HG02885 (cell line): ENCODE measurements around the gene VPS54.
"Not testable (repeated sequence)": the region's sequence is repeated elsewhere in the genome, so short reads cannot be mapped to it uniquely, and the experiment has no call there.

Experiments used
- ATAC-seq: cut with Tn5 transposase; IDR thresholded peaks from one replicate; pipeline ENCODE4 v1.9.1; 2021; ENCODE audit warnings: mild to moderate bottlenecking; ENCODE audit not compliant: unreplicated experiment, poor library complexity

VPS54 gene

DNA sequence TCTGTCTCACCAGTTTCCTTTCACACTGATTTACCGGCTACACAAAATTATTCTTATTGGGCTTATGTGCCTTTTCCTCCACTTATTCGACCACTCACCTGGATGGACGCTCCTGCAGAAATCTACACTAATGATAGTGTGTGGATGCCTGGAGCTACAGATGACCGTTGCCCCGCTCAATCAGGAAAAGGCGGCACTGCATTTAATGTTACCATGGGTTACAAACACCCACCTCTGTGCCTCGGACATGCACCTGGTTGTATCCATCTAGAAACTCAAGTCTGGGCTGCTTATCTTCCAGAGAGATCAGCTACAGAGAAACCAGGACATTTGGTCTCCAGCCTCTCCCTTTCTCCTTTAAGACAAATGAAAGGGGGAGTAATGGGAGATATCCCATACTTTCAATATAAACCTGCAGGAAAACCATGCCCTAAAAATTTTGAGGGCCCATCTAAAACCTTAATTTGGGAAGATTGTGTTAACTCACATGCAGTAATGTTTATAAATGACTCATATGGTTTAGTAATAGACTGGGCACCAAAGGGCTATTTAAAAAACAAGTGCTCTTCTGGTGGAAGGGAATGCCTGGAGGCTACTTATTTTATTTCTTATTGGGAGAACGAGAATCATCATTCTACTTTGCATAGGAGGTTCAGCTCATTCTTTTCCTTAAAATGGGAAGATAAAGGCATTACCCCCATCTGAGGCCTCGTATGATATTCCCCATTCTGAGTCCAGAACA is 24.7 kb downstream of the VPS54 start:
- ATAC-seq, result not testable (repeated sequence)

DNA sequence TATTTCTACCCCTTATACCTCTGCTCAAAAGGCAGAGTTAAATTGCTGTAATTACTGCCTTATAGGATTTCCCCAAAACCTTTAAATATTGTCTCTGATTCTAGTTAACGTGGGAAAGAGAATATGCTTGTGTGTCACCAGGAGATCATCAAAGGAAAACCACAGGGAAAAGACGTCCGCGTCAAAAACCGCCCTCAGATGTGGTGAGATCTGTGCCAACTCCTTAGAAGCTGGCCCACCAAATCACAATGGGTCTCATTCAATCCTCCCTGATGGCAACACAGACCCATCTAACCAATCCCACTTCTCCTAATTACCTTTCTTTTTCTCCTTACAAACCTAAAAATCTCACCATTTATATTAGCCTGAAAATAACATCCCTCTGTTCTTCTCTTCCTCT is 25.4 kb downstream of the VPS54 start:
- ATAC-seq, result no peak

DNA sequence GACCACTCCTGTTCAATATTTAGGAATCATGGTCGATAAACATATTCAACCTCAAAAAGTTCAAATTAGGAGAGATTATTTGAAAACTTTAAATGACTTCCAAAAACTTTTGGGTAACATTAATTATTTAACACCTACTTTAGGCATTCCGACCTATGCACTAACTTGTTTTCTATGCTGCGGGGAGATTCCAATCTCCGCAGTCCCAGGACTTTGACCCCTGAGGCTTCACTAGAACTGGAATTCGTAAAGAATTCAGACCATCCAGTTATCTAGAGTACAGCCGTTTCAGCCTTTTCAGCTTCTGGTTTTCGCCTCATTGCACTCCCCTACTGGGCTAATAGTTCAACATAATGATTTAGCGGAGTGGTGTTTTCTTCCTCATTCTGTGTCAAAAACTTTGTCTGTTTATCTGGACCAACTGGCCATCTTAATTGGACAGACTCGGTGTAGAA is 26.1 kb downstream of the VPS54 start:
- not testable (repeated sequence) for ATAC-seq

DNA sequence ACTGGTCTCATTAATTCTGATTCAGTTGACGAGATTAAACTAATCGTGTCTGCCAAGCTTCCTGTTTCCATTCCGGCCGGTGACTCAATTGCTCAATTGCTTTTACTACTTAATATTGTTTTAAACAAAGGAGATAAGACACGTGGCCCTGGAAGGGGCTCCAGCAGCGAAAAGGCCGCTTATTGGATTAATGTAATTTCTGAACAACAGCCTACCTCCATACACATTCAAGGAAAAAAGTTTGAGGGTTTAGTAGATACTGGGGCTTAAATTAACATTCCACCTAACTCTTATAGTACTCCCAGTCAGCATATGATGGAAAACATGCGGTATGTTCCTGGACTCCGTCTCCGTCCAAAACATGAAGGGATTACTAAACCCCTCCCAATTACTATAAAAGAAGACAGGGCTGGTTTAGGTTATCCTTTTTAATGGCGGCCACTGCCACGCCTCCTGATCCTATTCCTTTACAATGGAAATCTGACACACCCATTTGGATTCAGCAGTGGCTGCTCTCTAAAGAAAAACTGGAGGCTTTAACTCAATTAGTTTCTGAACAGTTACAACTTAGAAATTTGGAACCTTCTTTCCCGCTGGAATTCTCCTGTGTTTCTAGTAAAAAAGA is 27.1 kb downstream of the VPS54 start:
- ATAC-seq, result no peak

DNA sequence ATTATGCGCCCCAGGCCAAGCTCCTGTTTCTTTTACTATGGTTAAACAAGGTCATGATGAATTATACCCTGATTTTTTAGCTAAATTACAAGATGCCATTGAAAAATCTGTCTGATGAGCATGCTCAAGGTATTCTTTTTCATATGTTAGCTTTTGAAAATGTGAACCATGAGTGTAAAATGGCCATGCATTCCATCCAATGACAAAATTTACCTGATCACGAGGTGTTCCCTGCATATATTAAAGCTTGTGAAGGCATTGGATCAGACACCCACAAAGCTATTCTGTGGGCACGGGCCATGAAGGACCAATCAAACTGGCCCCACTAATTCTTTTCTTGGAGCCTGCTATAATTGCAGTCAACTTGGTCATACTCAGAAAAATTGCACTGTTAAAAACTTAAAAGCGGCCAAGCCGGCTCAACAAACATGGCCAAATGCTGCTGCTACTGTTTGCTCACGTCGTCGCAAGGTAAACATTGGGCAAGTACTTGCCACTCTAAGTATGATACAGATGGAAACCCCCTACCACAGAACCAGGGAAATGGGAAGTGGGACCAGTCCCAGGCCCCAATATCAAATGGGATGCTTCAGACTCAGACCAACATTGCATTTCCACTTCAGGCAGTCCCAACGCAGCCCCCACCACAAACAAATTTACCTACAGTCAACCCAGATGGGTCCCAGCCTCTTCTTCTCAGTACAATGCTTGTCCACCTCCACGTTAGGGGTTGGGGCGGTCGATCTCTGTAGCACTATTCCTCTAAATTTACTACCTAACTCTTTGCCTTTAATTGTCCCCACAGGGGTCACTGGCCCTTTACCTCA is 27.8 kb downstream of the VPS54 start:
- not testable (repeated sequence) for ATAC-seq

DNA sequence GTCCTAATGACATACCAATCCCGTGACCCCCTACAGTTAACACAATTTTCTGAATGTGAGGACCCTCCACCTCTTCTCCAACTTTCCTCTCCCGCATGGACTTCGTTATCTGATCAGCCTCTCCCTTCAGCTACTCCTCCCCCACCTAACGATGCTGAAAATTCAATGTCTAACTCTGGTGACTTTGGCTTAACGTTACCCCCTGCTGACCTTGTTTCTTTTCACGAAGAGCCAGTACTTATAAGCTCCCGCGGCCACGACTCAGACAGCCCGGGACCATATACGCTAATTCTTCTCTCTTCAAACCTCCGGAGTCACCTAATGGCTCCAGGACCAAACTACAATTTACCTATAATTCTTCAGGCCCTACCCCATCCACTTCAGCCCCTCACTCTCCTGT is 29.2 kb downstream of the VPS54 start:
- no peak for ATAC-seq

DNA sequence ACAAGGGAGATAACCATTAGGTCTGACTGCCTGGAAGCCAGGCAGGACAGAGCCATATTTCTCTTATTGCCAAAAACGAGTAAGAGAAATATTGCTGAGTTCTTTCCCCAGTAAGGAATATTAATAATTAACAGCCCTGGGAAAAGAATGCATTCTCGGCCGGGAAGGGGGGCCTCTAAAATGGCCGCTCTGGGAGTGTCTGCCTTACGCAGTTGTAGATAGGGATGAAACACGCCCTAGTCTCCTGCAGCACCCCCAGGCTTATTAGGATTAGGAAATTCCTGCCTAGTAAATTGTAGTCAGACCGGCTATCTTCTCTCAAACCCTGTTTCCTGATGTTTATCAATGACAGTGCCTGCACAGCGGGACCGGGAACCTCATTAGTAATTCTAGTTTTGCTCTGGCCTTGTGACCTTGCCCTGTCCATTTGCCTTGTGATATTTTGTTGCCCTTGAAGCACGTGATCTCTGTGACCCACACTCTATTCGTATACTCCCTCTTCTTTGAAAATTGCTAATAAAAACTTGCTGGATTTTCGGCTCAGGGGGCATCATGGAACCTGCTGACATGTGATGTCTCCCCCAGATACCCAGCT is 30.3 kb downstream of the VPS54 start:
- ATAC-seq, result not testable (repeated sequence)

DNA sequence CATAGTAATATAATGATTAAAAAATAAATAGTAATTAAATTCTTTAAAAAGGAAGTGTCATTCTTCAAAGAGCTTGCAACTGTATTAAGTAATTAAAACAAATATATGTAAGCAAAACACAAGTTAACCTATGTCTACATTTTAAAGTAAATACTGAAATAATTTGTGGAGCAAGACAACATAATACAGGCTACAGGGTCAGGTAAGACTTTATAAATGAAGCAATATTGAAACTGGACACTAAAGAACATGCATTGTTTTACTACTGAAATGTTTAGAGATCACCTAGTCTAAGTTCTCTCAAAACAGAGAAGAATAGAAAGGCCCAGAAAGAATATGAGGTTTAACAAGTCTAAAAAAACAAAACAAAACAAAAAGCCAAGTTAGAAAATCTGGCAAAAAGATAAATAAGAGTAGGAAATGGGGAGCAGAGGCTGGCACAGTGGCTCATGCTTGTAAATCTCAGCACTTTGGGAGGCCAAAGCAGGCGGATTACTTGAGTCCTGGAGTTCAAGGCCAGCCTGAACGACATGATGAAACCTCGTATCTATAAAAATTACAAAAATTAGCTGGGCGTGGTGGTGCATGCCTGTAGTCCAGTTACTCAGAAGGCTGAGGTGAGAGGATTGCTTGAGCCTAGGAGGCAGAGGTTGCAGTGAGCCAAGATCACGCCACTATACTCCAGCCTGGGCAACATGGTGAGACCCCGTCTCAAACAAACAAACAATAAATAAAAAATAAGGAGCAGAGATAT is 34.4 kb downstream of the VPS54 start:
- ATAC-seq, result no peak

DNA sequence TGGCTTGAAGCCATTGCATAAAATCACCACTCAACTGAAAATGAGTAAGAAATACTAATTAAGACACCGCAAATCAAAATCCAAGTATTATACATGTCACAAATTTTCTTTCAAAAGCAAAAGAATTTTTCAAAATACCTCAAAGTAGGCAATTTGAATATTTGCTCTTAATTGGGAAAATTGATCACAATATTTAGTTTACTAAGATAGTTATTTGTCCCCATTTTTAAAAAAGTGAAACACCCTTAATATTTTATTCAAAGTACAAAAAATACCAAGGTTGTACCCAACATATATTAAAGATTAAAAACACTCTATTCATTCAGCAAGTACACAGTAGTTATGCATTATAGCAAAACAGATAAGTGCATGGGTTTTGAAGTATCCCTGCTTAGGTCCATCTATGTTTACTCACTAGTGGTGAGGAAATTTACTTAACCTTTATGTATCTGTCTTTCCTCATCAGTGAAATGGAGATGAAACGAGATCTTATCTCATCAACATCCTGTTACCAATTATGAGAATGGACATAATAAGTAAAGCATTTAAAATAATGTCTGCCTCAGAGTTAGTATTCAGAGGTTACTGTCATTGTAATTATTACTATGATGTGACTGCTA is 35.1 kb downstream of the VPS54 start:
- no peak for ATAC-seq

DNA sequence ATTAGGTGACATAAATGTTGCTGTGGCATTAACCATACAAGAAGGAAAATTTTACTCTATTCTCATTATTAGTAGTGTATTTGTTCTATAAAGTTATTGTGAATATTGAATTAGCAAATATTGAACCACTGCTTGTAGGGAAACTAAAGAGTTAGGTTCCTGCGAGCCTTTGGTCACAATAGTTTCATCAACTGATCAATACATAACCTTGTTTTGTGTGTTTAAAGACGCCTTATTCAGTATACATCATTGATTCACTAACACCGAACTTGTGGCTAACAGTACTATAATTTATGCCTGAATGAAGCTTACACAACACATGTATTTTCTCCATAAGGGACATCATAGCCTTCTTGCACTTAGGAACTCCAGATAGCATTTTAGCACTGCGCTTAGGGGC is 36.9 kb downstream of the VPS54 start:
- no peak for ATAC-seq

DNA sequence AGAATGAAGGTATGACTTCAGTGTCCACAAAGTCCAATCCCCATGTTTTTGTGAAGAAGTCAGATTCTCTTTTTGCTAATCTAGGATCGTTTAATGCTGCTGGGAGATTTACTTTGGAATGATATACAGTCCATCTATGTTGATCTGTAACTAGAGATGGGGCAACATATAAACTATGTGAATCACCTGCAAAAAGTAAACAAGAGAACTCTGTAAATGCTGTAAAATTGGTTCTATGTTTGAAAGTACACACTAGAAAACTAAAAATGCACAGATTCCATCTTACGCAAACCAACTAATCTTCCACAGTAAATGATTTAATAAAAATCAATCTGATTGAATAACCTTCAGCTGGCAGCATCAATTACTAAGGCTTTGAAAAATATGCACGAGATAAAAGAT is 37.5 kb downstream of the VPS54 start:
- no peak for ATAC-seq

DNA sequence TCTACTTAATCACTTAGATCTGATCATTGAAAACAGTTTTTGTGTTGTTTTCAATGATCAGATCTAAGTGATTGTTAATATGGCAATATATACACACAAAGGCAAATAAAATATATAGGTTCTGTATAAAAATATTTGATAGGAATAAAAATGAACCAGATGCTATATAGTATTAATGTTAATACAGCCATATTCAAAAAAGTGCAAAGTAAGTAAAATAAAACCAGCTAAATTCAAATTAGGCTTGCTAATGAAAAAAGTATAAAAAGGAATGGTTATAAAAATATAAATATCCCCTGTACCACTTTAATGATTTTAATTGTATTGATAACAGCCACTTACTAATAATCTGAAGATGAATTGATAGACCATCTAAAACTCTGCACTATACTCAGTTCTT is 38.4 kb downstream of the VPS54 start:
- ATAC-seq, result no peak

DNA sequence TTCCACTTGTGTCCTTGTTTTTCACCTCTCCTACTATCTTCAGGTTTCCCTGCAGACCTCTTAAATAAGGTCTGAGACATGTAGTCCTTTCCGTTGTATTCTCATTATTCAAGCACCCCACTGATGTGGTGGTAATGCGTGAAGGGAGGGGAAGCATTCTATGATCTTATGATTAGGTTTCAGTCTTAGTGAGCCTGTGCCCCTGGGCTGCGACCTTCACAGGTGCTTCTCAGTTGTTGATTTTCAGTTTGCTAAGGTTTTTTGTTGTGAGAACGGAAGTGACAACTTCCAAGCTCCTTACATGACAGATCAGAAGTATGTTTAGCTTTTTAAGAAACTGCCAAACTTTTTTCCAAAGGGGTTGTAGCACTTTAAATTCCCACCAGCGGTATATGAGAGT is 41.3 kb downstream of the VPS54 start:
- ATAC-seq, result peak; percentile 98

DNA sequence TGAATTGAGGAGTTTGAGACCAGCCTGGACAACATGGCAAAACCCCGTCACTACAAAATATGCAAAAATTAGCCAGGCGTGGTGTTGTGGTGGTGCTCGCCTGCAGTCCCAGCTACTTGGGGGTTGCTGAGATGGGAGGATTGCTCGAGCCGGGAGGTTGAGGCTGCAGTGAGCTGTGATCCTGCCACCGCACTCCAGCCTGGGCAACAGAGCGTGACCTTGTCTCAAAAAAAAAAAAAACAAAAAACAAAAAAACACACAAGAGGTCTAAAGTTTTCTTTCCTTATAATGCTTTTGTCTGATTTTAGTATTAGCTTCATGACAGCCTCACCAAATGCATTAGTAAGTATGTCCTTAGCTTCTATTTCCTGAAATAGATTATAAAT is 43.1 kb downstream of the VPS54 start:
- ATAC-seq, result no peak

DNA sequence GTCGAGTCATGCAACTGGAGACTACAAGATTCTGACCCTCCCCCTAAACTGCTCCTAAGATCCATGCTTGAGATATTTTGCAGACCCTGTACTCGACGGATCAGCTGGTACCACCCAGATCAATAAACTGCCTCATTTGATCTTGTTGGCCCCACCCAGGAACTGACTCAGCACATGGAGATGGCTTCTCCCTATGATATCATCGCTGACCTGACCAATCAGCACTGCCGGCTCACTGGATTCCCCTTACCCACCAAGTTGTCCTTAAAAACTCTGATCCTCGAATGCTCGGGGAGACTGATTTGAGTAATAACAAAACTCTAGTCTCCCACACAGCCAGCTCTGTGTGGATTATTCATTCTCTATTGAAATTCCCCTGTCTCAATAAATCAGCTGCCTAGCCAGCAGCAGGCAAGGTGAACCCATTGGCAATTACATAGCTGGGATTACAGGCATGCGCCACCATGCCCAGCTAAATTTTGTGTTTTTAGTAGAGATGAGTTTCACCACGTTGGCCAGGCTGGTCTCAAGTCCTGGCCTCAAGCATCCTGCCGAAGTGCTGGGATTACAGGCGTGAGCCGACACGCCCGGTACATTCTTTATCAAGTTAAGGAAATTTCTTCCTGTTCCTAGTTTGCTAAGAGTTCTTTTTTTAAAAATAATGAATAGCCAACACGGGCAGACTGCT is 43.6 kb downstream of the VPS54 start:
- no peak for ATAC-seq

DNA sequence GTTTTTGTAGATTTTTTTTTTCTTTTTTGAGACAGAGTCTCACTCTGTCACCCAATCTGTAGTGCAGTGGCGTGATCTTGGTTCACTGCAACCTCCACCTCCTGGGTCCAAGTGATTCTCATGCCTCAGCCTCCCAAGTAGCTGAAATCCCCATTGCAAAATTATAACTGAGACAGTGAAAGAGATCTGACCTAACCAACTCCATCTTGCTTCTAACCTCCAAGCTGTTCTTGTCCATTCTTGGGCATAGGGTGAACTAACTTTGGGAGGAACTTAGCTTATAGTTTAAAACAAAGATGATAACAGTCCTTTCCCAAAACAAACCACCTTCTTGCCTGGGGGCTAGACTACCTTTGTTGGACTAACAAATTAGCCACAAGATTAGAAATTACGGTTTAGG is 44.2 kb downstream of the VPS54 start:
- ATAC-seq, result not testable (repeated sequence)

DNA sequence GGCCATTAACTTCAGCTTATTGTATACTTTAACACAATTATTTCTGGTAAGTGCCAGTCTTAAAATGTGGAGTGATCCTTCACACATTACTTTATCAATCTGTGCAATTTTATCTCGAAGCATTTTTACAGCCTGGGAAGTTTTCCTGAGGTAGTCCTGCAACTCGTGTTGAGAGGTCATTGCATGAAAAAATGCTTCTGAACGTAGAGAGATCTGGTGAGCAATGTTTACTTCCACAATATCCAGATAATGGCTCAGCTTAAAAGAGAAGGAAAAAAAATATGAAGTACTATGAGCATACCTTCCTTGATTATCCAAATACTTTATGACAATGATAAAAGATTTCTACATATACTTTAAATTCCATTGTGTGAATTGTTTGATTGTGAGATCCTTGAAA is 57.0 kb downstream of the VPS54 start:
- no peak for ATAC-seq

DNA sequence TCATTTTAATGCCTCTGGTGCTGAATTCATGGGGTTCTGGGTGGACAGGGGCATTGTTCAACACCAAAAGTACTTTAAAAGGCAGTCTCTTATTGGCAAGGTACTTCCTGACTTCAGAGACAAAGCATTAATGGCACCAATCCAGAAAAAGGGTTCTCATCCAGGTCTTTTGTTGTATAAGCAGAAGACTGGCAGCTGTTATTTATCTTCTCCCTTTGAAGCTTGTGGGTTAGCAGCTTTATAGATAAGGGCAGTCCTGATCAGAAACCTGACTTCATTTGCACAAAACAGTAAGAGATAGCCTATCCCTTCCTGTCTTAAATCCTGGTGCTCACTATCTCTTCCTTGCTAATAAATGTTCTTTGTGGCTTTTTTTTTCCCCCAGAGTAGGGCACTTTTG is 68.8 kb downstream of the VPS54 start:
- no peak for ATAC-seq

DNA sequence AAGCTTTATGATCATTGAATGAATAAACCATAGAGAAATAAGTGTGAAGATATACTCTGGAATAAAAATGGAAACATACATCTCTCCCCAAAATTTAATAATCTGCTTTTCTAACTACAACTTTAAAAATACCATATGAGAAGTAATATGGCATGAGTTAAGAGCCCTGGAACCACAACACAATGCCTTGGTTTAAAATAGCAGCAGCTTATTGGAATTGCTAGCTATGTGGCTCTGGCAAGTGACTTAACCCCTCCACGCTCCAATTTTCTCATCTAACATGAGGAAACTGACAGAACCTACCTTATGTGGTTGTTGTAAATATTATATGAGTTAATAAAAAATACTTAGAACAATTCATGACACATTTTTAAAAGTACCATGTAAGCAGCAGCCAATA is 76.4 kb downstream of the VPS54 start:
- no peak for ATAC-seq
